Measurements from ENCODE around the gene RAB11FIP4.

- TF ChIP-seq CTCF (IDR thresholded peaks at IDR 0.05 in 4 of 5, conservative IDR thresholded peaks at IDR 0.05 in 1 of 5) (no peak), POLR2A (IDR thresholded peaks at IDR 0.05) (no peak)
These were observed 138.4 kb downstream of the RAB11FIP4 start for GRCh38 chr17:31529841-31530251.

All from gastrocnemius medialis (tissue), 4 donors.